ENCODE data around the gene ACO1.

DNA sequence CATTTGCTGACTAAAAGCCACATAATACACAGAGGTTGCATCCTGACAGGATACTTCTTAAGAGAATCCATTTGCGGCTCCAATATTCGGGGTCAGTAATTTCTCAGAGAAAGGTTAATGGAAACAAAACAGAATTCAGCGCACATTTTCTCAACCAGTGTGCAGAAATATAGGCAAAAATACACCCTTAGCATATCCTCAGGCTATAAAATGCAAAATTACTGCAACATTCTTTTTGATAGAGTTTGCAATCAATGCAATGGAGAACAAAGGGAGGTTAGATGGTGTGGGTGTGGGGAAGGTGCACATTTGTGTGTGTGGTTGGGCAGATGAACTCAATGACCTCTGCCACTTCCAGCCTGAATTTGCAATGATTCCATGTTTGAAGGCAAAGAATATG lies 35.4 kb upstream of the ACO1 start:
- TF ChIP-seq, protein P1, sequence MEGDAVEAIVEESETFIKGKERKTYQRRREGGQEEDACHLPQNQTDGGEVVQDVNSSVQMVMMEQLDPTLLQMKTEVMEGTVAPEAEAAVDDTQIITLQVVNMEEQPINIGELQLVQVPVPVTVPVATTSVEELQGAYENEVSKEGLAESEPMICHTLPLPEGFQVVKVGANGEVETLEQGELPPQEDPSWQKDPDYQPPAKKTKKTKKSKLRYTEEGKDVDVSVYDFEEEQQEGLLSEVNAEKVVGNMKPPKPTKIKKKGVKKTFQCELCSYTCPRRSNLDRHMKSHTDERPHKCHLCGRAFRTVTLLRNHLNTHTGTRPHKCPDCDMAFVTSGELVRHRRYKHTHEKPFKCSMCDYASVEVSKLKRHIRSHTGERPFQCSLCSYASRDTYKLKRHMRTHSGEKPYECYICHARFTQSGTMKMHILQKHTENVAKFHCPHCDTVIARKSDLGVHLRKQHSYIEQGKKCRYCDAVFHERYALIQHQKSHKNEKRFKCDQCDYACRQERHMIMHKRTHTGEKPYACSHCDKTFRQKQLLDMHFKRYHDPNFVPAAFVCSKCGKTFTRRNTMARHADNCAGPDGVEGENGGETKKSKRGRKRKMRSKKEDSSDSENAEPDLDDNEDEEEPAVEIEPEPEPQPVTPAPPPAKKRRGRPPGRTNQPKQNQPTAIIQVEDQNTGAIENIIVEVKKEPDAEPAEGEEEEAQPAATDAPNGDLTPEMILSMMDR (IDR thresholded peaks at IDR 0.05 in 8 of 11, conservative IDR thresholded peaks at IDR 0.05 in 3 of 11) = no peak
- TF ChIP-seq POLR2AphosphoS5 (IDR thresholded peaks at IDR 0.05) (no peak), POLR2A (IDR thresholded peaks at IDR 0.05) (no peak)

Measured in spleen (tissue), 7 donors.